ENCODE measurements around the gene GPR87.

The GPR87 gene

GRCh38 chr3:151265866-151266265 lies 50.8 kb downstream of the GPR87 start:
- ATAC-seq = no peak
- TF ChIP-seq ISL1 (CRISPR knock-in tag; IDR thresholded peaks at IDR 0.05) = no peak
- TF ChIP-seq ZFP3 (CRISPR knock-in tag; IDR thresholded peaks at IDR 0.05) = no peak
- no peak for TF ChIP-seq ZC3H10 (CRISPR knock-in tag; IDR thresholded peaks at IDR 0.05)
- no peak for TF ChIP-seq ESRRG (CRISPR knock-in tag; IDR thresholded peaks at IDR 0.05)
- TF ChIP-seq PPARA (CRISPR knock-in tag; IDR thresholded peaks at IDR 0.05; ENCODE audit: borderline replicate concordance) = no peak
- no peak for TF ChIP-seq CSDC2 (CRISPR knock-in tag; IDR thresholded peaks at IDR 0.05)
- no peak for TF ChIP-seq POU6F1 (CRISPR knock-in tag; IDR thresholded peaks at IDR 0.05; ENCODE audit: borderline replicate concordance, low read depth)
- no peak for TF ChIP-seq TSHZ2 (CRISPR knock-in tag; IDR thresholded peaks at IDR 0.05)
- TF ChIP-seq ARNTL (CRISPR knock-in tag; IDR thresholded peaks at IDR 0.05; ENCODE audit: borderline replicate concordance, low read depth) = no peak
- no peak for TF ChIP-seq OSR1 (CRISPR knock-in tag; IDR thresholded peaks at IDR 0.05)
- TF ChIP-seq RARB (CRISPR knock-in tag; IDR thresholded peaks at IDR 0.05) = no peak
- no peak for TF ChIP-seq SNAI2 (CRISPR knock-in tag; IDR thresholded peaks at IDR 0.05)
- TF ChIP-seq ZNF70 (CRISPR knock-in tag; IDR thresholded peaks at IDR 0.05) = no peak
- no peak for TF ChIP-seq GLIS3 (CRISPR knock-in tag; IDR thresholded peaks at IDR 0.05)
- TF ChIP-seq CREB5 (CRISPR knock-in tag; IDR thresholded peaks at IDR 0.05; ENCODE audit: low read depth) = no peak
- TF ChIP-seq TCF4 (CRISPR knock-in tag; IDR thresholded peaks at IDR 0.05; ENCODE audit: borderline replicate concordance) = no peak

GRCh38 chr3:151265166-151265565 lies 51.5 kb downstream of the GPR87 start:
- TF ChIP-seq ESRRG (CRISPR knock-in tag; IDR thresholded peaks at IDR 0.05) (no peak), CSRNP3 (CRISPR knock-in tag; IDR thresholded peaks at IDR 0.05) (no peak), PPARA (CRISPR knock-in tag; IDR thresholded peaks at IDR 0.05; ENCODE audit: borderline replicate concordance) (no peak), CSDC2 (CRISPR knock-in tag; IDR thresholded peaks at IDR 0.05) (no peak), ZFP30 (CRISPR knock-in tag; IDR thresholded peaks at IDR 0.05) (no peak), ZNF565 (CRISPR knock-in tag; conservative IDR thresholded peaks at IDR 0.05; ENCODE audit: low read depth) (no peak), PATZ1 (CRISPR knock-in tag; IDR thresholded peaks at IDR 0.05; ENCODE audit: borderline replicate concordance) (no peak), TSHZ2 (CRISPR knock-in tag; IDR thresholded peaks at IDR 0.05) (no peak), ZC3H10 (CRISPR knock-in tag; IDR thresholded peaks at IDR 0.05) (no peak), TCF4 (CRISPR knock-in tag; IDR thresholded peaks at IDR 0.05; ENCODE audit: borderline replicate concordance) (no peak), ZFP3 (CRISPR knock-in tag; IDR thresholded peaks at IDR 0.05) (no peak), CREB5 (CRISPR knock-in tag; IDR thresholded peaks at IDR 0.05; ENCODE audit: low read depth) (no peak), GLIS3 (CRISPR knock-in tag; IDR thresholded peaks at IDR 0.05) (no peak), RARB (CRISPR knock-in tag; IDR thresholded peaks at IDR 0.05) (no peak), BACH2 (CRISPR knock-in tag; IDR thresholded peaks at IDR 0.05; ENCODE audit: borderline replicate concordance) (no peak), ZNF8 (CRISPR knock-in tag; IDR thresholded peaks at IDR 0.05) (no peak)
- no peak for ATAC-seq
